ENCODE results near the gene ACOT7. TPM values are rescaled to one million over a fixed set of nuclear protein-coding genes. Genes with fewer than 3 reads are reported as not detected.

Gene ACOT7
- total and polyA plus RNA-seq, 2 experiments from 2014 or later, result 20.3 to 39.9 TPM

DNA sequence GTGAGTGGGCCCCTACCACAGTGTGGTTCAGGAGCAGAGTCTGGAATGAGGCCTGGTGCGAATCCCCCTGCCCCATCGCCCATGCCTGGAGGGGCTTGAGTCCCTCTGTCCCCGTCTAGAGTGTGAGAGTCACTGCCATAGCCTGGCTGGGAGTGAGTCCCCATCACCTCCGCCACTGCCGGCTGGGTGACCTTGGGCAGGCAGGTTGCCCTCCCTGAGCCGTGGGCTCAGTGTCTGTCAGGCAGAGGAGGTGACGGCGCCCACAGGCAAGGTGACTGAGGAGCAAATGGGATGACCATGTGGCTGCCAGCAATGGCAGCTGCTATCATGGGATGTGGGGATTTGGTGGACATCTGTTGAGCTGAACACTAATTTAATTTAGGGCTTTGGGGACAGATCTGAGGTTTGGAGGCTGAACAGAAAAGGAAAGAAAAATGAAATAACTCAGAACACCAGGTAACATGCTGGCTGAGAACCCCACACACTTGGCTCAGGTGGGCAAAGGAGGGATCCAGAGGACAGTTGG, 94.6 kb downstream of the ACOT7 start:
- no peaks in the 10 kb centered on the region for H3K4me1 ChIP-seq (ENCODE audit: insufficient read depth)
- no peaks in the 10 kb centered on the region for H3K9me3 ChIP-seq (ENCODE audit: low read depth)
- no peak overlapping the region for H3K4me2 ChIP-seq
- no peak overlapping the region for H2AFZ ChIP-seq
- H3K27ac ChIP-seq, result no peak overlapping the region
- no peaks in the 10 kb centered on the region for H3K79me2 ChIP-seq
- H3K4me3 ChIP-seq, result no peak overlapping the region
- WGBS (ENCODE audit: low lambda C conversion rate, missing lambda C conversion rate), result 88% methylated on average over 8 of the region's 8 CpGs
- H3K27me3 ChIP-seq, result no peaks in the 10 kb centered on the region
- H4K20me1 ChIP-seq (ENCODE audit: insufficient read depth, poor library complexity, severe bottlenecking), result no peaks in the 10 kb centered on the region
- no peak for DNase-seq (ENCODE audit: low spot score)
- TF ChIP-seq, protein P1, sequence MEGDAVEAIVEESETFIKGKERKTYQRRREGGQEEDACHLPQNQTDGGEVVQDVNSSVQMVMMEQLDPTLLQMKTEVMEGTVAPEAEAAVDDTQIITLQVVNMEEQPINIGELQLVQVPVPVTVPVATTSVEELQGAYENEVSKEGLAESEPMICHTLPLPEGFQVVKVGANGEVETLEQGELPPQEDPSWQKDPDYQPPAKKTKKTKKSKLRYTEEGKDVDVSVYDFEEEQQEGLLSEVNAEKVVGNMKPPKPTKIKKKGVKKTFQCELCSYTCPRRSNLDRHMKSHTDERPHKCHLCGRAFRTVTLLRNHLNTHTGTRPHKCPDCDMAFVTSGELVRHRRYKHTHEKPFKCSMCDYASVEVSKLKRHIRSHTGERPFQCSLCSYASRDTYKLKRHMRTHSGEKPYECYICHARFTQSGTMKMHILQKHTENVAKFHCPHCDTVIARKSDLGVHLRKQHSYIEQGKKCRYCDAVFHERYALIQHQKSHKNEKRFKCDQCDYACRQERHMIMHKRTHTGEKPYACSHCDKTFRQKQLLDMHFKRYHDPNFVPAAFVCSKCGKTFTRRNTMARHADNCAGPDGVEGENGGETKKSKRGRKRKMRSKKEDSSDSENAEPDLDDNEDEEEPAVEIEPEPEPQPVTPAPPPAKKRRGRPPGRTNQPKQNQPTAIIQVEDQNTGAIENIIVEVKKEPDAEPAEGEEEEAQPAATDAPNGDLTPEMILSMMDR (IDR thresholded peaks at IDR 0.05; ENCODE audit: poor library complexity), result no peak
- no peak for TF ChIP-seq EZH2phosphoT487 (IDR thresholded peaks at IDR 0.05; ENCODE audit: low read depth, severe bottlenecking, unreplicated experiment)
- TF ChIP-seq EZH2 (IDR thresholded peaks at IDR 0.05; ENCODE audit: borderline replicate concordance), result no peak
- no peaks in the 10 kb centered on the region for H3K9me2 ChIP-seq (replicated peaks; ENCODE audit: insufficient read depth)
- no peaks in the 10 kb centered on the region for H3K36me3 ChIP-seq (replicated peaks; ENCODE audit: insufficient read depth, low read depth)

DNA sequence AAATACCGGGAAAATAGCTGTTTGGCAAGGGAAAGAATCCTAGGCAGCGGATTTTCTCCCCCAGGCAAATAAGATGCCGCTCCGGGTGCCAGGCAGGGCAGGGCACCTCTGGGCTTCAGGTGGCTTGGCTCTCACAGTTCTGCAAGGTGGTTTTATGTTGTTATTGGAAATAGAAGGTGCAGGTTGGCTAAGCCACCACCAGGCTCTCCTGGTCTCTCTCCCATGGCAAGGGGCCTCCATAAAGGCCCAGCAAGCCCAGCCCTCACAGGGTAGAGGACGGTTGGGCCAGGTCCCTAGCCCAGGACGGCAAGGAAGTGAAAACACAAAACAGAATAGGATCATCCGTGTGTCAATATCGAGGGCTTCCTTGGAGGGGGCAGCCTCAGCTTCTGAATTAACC, 95.0 kb downstream of the ACOT7 start:
- Histone ChIP-seq H3K36me3 (replicated peaks; ENCODE audit: insufficient read depth, low read depth) (no peaks in the 10 kb centered on the region), H3K4me3 (no peak overlapping the region), H3K9me2 (replicated peaks; ENCODE audit: insufficient read depth) (no peaks in the 10 kb centered on the region), H4K20me1 (ENCODE audit: insufficient read depth, poor library complexity, severe bottlenecking) (no peaks in the 10 kb centered on the region), H3K27ac (no peak overlapping the region), H3K27me3 (no peaks in the 10 kb centered on the region), H3K79me2 (no peaks in the 10 kb centered on the region), H3K4me2 (no peak overlapping the region), H3K9me3 (ENCODE audit: low read depth) (no peaks in the 10 kb centered on the region), H2AFZ (no peak overlapping the region), H3K4me1 (ENCODE audit: insufficient read depth) (no peaks in the 10 kb centered on the region)
- 90% methylated on average over 8 of the region's 8 CpGs for WGBS (ENCODE audit: low lambda C conversion rate, missing lambda C conversion rate)
- DNase-seq (ENCODE audit: low spot score), result no peak
- TF ChIP-seq EZH2 (IDR thresholded peaks at IDR 0.05; ENCODE audit: borderline replicate concordance) (no peak), EZH2phosphoT487 (IDR thresholded peaks at IDR 0.05; ENCODE audit: low read depth, severe bottlenecking, unreplicated experiment) (no peak)
- TF ChIP-seq, protein P1 (IDR thresholded peaks at IDR 0.05; ENCODE audit: poor library complexity), result no peak

DNA sequence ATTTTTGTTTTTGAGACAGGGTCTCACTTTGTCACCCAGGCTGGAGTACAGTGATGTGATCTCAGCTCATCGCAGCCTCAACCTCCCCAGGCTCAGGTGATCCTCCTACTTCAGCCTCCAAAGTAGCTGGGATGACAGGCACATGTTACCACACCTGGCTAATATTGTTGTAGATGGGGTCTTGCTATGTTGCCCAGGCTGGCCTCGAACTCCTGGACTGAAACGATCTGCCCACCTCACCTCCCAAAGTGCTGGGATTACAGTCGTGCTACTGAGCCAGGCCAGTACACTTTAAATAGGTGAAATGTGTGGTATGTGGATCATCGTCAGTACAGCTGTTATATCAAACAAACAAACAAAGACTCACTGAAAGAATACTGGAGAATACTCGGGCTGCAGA, 97.7 kb downstream of the ACOT7 start:
- Histone ChIP-seq H3K9me3 (ENCODE audit: low read depth) (no peaks in the 10 kb centered on the region), H3K79me2 (no peaks in the 10 kb centered on the region), H2AFZ (no peak overlapping the region), H3K4me1 (ENCODE audit: insufficient read depth) (no peaks in the 10 kb centered on the region), H3K9me2 (replicated peaks; ENCODE audit: insufficient read depth) (no peaks in the 10 kb centered on the region), H3K27ac (no peak overlapping the region), H3K4me2 (no peak overlapping the region), H3K4me3 (no peak overlapping the region), H3K36me3 (replicated peaks; ENCODE audit: insufficient read depth, low read depth) (no peaks in the 10 kb centered on the region), H3K27me3 (no peaks in the 10 kb centered on the region), H4K20me1 (ENCODE audit: insufficient read depth, poor library complexity, severe bottlenecking) (no peaks in the 10 kb centered on the region)
- DNase-seq (ENCODE audit: low spot score), result no peak
- 94% methylated on average over 6 of the region's 6 CpGs for WGBS (ENCODE audit: low lambda C conversion rate, missing lambda C conversion rate)
- TF ChIP-seq EZH2 (IDR thresholded peaks at IDR 0.05; ENCODE audit: borderline replicate concordance), result no peak
- TF ChIP-seq, protein P1 (IDR thresholded peaks at IDR 0.05; ENCODE audit: poor library complexity), result no peak
- TF ChIP-seq EZH2phosphoT487 (IDR thresholded peaks at IDR 0.05; ENCODE audit: low read depth, severe bottlenecking, unreplicated experiment), result no peak
